NOMO-1 treated with dmso at 0.1 percent for 144 hours (cell line): Measurements from ENCODE around the gene RAB9A.
"Not testable (repeated sequence)": the region's sequence is repeated elsewhere in the genome, so short reads cannot be mapped to it uniquely, and the experiment has no call there.

Experiments used
- DNase-seq: peaks from one replicate; lab custom pipeline; 2025; ENCODE audit not compliant: unreplicated experiment; lab: John Stamatoyannopoulos, UW

RAB9A gene

GRCh38 chrX:13700380-13700779 is 11.5 kb downstream of the RAB9A start:
- no peak for DNase-seq

GRCh38 chrX:13702111-13702789 is 13.3 kb downstream of the RAB9A start:
- DNase-seq: no peak

- no peak for DNase-seq
Measured at GRCh38 chrX:13703135-13703534, 14.2 kb downstream of the RAB9A start.

- DNase-seq: no peak
Measured at GRCh38 chrX:13703589-13703988, 14.7 kb downstream of the RAB9A start.

- DNase-seq: no peak
Measured at GRCh38 chrX:13711141-13711540, 22.2 kb downstream of the RAB9A start.

GRCh38 chrX:13716455-13716854 is 27.5 kb downstream of the RAB9A start:
- DNase-seq: no peak

GRCh38 chrX:13716905-13717304 is 28.0 kb downstream of the RAB9A start:
- no peak for DNase-seq

- no peak for DNase-seq
Measured at GRCh38 chrX:13717700-13718472, 29.0 kb downstream of the RAB9A start.

- DNase-seq: no peak
Measured at GRCh38 chrX:13719192-13719856, 30.4 kb downstream of the RAB9A start.

- DNase-seq: no peak
Measured at GRCh38 chrX:13721371-13721770, 32.4 kb downstream of the RAB9A start.

GRCh38 chrX:13721819-13722519 is 33.0 kb downstream of the RAB9A start:
- no peak for DNase-seq

- DNase-seq: not testable (repeated sequence)
Measured at GRCh38 chrX:13724878-13725277, 36.0 kb downstream of the RAB9A start.

GRCh38 chrX:13726583-13726982 is 37.7 kb downstream of the RAB9A start:
- DNase-seq: not testable (repeated sequence)

GRCh38 chrX:13730523-13730922 is 41.6 kb downstream of the RAB9A start:
- not testable (repeated sequence) for DNase-seq

- DNase-seq: no peak
Measured at GRCh38 chrX:13732246-13733067, 43.5 kb downstream of the RAB9A start.

GRCh38 chrX:13733506-13733905 is 44.6 kb downstream of the RAB9A start:
- no peak for DNase-seq

GRCh38 chrX:13734278-13735172 is 45.6 kb downstream of the RAB9A start, which contains the start of the genes OFD1 and TRAPPC2:
OFD1 (plus strand) TSS chrX:13734748; CDS start chrX:13735072, 324 bp downstream.
TRAPPC2 (minus strand) TSS chrX:13734620; CDS start chrX:13719963, 14,657 bp downstream.
- DNase-seq: peak; percentile 97

GRCh38 chrX:13741695-13742094 is 52.8 kb downstream of the RAB9A start:
- DNase-seq: no peak
